Suprapubic skin (tissue), 4 donors: ENCODE measurements around the gene SMG7. TPM values are rescaled to one million over a fixed set of nuclear protein-coding genes. Genes with fewer than 3 reads are reported as not detected.

Experiments used
- DNase-seq, 2 donors: peaks; one replicate each; pipeline ENCODE4 v3.0.0-alpha.2; 2019; ENCODE audit warnings: low spot score in 2 of 2
- H3K27ac ChIP-seq: fragments of 200-600 bp; sonication (generic); one replicate; pipeline ENCODE4 v1.5.1; 2019
- H3K27me3 ChIP-seq: fragments of 200-600 bp; sonication (generic); one replicate; pipeline ENCODE4 v1.5.1; 2019
- H3K36me3 ChIP-seq: fragments of 200-600 bp; sonication (generic); one replicate; pipeline ENCODE4 v1.5.1; 2019
- H3K4me1 ChIP-seq: fragments of 200-600 bp; sonication (generic); one replicate; pipeline ENCODE4 v1.5.1; 2019
- H3K4me3 ChIP-seq: fragments of 200-600 bp; sonication (generic); one replicate; pipeline ENCODE4 v1.5.1; 2019; ENCODE audit warnings: mild to moderate bottlenecking
- H3K9me3 ChIP-seq: fragments of 200-600 bp; sonication (generic); one replicate; pipeline ENCODE4 v1.5.1; 2019
- EP300 ChIP-seq: sonication (generic); formaldehyde crosslinking; IDR thresholded peaks from one replicate; pipeline ENCODE4 v1.6.1; 2017; ENCODE audit warnings: antibody characterized with exemption
- POLR2A ChIP-seq, 2 donors: fragments of 450-650 bp; IDR thresholded peaks; one replicate each; pipeline ENCODE4 v1.6.1; 2017; ENCODE audit warnings: antibody characterized with exemption in 2 of 2, mild to moderate bottlenecking in 2 of 2, moderate library complexity in 2 of 2
- POLR2AphosphoS5 ChIP-seq, 3 donors: sonication (generic); formaldehyde crosslinking; IDR thresholded peaks; one replicate each; pipeline ENCODE4 v1.6.1; 2017; ENCODE audit warnings: antibody characterized with exemption in 3 of 3
- WGBS: methylation state at CpG from one replicate; pipeline ENCODE4 v1.1.5; 2018; 5-methylcytosine and 5-hydroxymethylcytosine counted together
- total RNA-seq, 4 donors: library from RNA; depleted of rRNA; stranded (reverse); fragments of >200 nt; gene quantifications; one replicate each; pipeline ENCODE4 v1.1.0, GENCODE V29; 2016
- TF ChIP-seq, protein P1 (sequence below), 2 donors: fragments of 200-600 bp in 1 of 2; fragments of 450-650 bp in 1 of 2; sonication (generic) in 1 of 2; IDR thresholded peaks; one replicate each; pipeline ENCODE4 v1.5.1; 2016 to 2019; ENCODE audit warnings: antibody characterized with exemption in 2 of 2, mild to moderate bottlenecking in 1 of 2, moderate library complexity in 1 of 2

The SMG7 gene
- total RNA-seq, 4 donors from 2014 or later = 34.4 to 65.3 (median 41.8) TPM

DNA sequence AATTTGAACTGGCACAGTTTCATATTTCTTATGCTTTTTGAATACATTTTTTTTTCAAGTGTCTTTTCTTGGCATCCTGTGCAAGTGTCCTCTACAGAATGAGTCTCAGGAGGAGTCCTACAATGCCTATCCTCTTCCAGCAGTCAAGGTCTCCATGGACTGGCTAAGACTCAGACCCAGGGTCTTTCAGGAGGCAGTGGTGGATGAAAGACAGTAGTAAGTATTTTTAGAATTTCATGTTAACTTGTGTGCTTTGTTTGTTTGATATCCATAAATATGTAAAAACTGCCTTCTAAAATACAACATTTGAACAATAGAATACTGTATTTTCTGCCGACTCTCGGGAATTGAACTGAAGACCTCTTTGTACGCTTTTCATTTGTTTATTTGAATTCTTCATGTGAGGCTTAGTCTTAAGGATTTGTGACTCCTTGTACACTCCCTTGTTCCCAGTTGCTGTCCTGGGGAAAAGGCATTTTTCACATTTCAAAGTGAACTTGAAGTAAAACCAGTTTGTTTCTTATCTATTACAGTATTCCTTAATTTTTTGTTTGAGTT, 61.4 kb downstream of the SMG7 start:
- Histone ChIP-seq H3K27ac (no peak overlapping the region), H3K9me3 (no peaks in the 10 kb centered on the region), H3K27me3 (no peaks in the 10 kb centered on the region), H3K36me3 (peaks cover 84% of the 10 kb centered on the region), H3K4me1 (no peaks in the 10 kb centered on the region), H3K4me3 (no peak overlapping the region)
- TF ChIP-seq, protein P1, sequence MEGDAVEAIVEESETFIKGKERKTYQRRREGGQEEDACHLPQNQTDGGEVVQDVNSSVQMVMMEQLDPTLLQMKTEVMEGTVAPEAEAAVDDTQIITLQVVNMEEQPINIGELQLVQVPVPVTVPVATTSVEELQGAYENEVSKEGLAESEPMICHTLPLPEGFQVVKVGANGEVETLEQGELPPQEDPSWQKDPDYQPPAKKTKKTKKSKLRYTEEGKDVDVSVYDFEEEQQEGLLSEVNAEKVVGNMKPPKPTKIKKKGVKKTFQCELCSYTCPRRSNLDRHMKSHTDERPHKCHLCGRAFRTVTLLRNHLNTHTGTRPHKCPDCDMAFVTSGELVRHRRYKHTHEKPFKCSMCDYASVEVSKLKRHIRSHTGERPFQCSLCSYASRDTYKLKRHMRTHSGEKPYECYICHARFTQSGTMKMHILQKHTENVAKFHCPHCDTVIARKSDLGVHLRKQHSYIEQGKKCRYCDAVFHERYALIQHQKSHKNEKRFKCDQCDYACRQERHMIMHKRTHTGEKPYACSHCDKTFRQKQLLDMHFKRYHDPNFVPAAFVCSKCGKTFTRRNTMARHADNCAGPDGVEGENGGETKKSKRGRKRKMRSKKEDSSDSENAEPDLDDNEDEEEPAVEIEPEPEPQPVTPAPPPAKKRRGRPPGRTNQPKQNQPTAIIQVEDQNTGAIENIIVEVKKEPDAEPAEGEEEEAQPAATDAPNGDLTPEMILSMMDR (IDR thresholded peaks at IDR 0.05) = no peak
- TF ChIP-seq EP300 (no peak), POLR2AphosphoS5 (IDR thresholded peaks at IDR 0.05) (no peak)
- DNase-seq = no peak
- 87% methylated on average over 3 of the region's 3 CpGs for WGBS

DNA sequence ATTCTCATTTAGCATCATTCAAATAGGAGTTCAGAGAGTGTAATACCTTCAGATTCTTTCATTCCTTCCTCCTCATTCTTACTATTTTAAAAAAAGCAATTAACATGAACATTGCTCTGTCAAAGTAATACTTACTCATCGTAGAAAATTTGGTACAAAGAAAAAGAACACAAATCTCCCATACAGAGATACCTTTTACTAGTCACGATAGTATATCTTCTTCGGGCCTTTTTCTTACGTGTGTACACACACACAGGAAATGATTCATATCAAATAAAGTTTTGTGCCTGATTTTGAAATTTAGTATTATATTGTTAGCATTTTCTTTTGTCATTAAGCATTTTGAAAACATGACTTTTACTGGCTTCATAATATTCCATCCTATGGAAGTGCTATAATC, 65.1 kb downstream of the SMG7 start:
- Histone ChIP-seq H3K27me3 (no peaks in the 10 kb centered on the region), H3K4me3 (no peak overlapping the region), H3K36me3 (peaks cover 91% of the 10 kb centered on the region), H3K4me1 (no peaks in the 10 kb centered on the region), H3K9me3 (no peaks in the 10 kb centered on the region), H3K27ac (no peak overlapping the region)
- WGBS = 97% methylated on average over 4 of the region's 4 CpGs
- TF ChIP-seq EP300 = no peak
- TF ChIP-seq POLR2A (IDR thresholded peaks at IDR 0.05) = no peak
- no peak for TF ChIP-seq POLR2AphosphoS5 (IDR thresholded peaks at IDR 0.05)
- TF ChIP-seq, protein P1 (IDR thresholded peaks at IDR 0.05) = no peak
- DNase-seq = no peak

GRCh38 chr1:183543619-183544204, 71.4 kb downstream of the SMG7 start:
- peaks cover 92% of the 10 kb centered on the region for H3K36me3 ChIP-seq
- TF ChIP-seq, protein P1 (IDR thresholded peaks at IDR 0.05) = peak; percentile 4 to 56
- TF ChIP-seq EP300 = no peak
- TF ChIP-seq POLR2A (IDR thresholded peaks at IDR 0.05) = no peak
- WGBS = 41% methylated on average over 2 of the region's 2 CpGs
- DNase-seq = no peak
- no peaks in the 10 kb centered on the region for H3K27me3 ChIP-seq
- H3K9me3 ChIP-seq = no peaks in the 10 kb centered on the region
- no peak overlapping the region for H3K4me3 ChIP-seq
- H3K27ac ChIP-seq = no peak overlapping the region
- peaks cover 3% of the 10 kb centered on the region for H3K4me1 ChIP-seq

GRCh38 chr1:183544598-183545297, 72.4 kb downstream of the SMG7 start:
- Histone ChIP-seq H3K27ac (no peak overlapping the region), H3K36me3 (peaks cover 92% of the 10 kb centered on the region), H3K27me3 (no peaks in the 10 kb centered on the region), H3K4me1 (peaks cover 3% of the 10 kb centered on the region), H3K9me3 (no peaks in the 10 kb centered on the region), H3K4me3 (no peak overlapping the region)
- 74% methylated on average over 5 of the region's 5 CpGs for WGBS
- DNase-seq = no peak
- no peak for TF ChIP-seq POLR2A (IDR thresholded peaks at IDR 0.05)
- TF ChIP-seq POLR2AphosphoS5 (IDR thresholded peaks at IDR 0.05) = no peak
- TF ChIP-seq, protein P1 (IDR thresholded peaks at IDR 0.05) = no peak
- TF ChIP-seq EP300 = no peak

DNA sequence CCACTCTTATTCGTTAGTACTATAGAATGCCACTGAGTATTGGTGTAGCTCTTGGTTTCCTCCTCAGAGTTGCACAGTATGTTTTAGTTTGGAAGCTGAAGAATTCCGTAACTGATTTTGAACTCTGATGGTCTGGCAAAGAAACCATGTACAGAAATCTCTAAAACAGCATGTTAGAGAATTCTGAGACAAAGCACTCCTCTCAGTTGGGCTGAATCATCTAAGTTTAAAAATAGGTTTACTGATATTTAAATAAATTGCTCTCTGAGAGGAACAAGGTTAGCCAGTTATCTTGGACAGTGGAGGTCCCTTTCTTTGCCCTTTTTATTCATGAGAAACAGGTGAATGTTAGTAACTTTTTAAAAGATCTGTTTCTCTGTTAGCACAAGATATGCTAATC, 74.1 kb downstream of the SMG7 start:
- no peak overlapping the region for H3K27ac ChIP-seq
- no peaks in the 10 kb centered on the region for H3K9me3 ChIP-seq
- TF ChIP-seq, protein P1 (IDR thresholded peaks at IDR 0.05) = no peak
- TF ChIP-seq POLR2AphosphoS5 (IDR thresholded peaks at IDR 0.05) = no peak
- no peak for TF ChIP-seq POLR2A (IDR thresholded peaks at IDR 0.05)
- TF ChIP-seq EP300 = no peak
- peaks cover 92% of the 10 kb centered on the region for H3K36me3 ChIP-seq
- H3K4me1 ChIP-seq = peaks cover 3% of the 10 kb centered on the region
- H3K4me3 ChIP-seq = no peak overlapping the region
- no peak for DNase-seq
- 91% methylated on average over 2 of the region's 2 CpGs for WGBS
- H3K27me3 ChIP-seq = no peaks in the 10 kb centered on the region
